ENCODE results near the gene CREB3L2.

The CREB3L2 gene

GRCh38 chr7:137898839-137899721 lies 102.8 kb downstream of the CREB3L2 start:
- DNase-seq (ENCODE audit: low spot score): peak; percentile 92

- no peak for DNase-seq (ENCODE audit: low spot score)
These were observed 106.3 kb downstream of the CREB3L2 start for GRCh38 chr7:137895301-137896221.

GRCh38 chr7:137893143-137893742 lies 108.6 kb downstream of the CREB3L2 start:
- DNase-seq (ENCODE audit: low spot score): no peak

GRCh38 chr7:137891016-137891655 lies 110.8 kb downstream of the CREB3L2 start:
- no peak for DNase-seq (ENCODE audit: low spot score)

- DNase-seq (ENCODE audit: low spot score): no peak
These were observed 111.4 kb downstream of the CREB3L2 start for GRCh38 chr7:137890449-137890921.

- DNase-seq (ENCODE audit: low spot score): no peak
These were observed 113.6 kb downstream of the CREB3L2 start for GRCh38 chr7:137888241-137888640.

- no peak for DNase-seq (ENCODE audit: low spot score)
These were observed 115.1 kb downstream of the CREB3L2 start for GRCh38 chr7:137886746-137887145.

GRCh38 chr7:137886281-137886680 lies 115.6 kb downstream of the CREB3L2 start:
- DNase-seq (ENCODE audit: low spot score): no peak

GRCh38 chr7:137885678-137886077 lies 116.2 kb downstream of the CREB3L2 start:
- DNase-seq (ENCODE audit: low spot score): no peak

GRCh38 chr7:137882806-137883205 lies 119.1 kb downstream of the CREB3L2 start:
- DNase-seq (ENCODE audit: low spot score): no peak

GRCh38 chr7:137882261-137882668 lies 119.6 kb downstream of the CREB3L2 start:
- no peak for DNase-seq (ENCODE audit: low spot score)

GRCh38 chr7:137881607-137882260 lies 120.2 kb downstream of the CREB3L2 start:
- no peak for DNase-seq (ENCODE audit: low spot score)

- DNase-seq (ENCODE audit: low spot score): no peak
These were observed 121.5 kb downstream of the CREB3L2 start for GRCh38 chr7:137880432-137880831.

GRCh38 chr7:137879357-137880158 lies 122.3 kb downstream of the CREB3L2 start:
- DNase-seq (ENCODE audit: low spot score): no peak

- no peak for DNase-seq (ENCODE audit: low spot score)
These were observed 123.4 kb downstream of the CREB3L2 start for GRCh38 chr7:137878333-137878961.

GRCh38 chr7:137877027-137877675 lies 124.7 kb downstream of the CREB3L2 start:
- DNase-seq (ENCODE audit: low spot score): no peak

- no peak for DNase-seq (ENCODE audit: low spot score)
These were observed 126.1 kb downstream of the CREB3L2 start for GRCh38 chr7:137875746-137876145.

GRCh38 chr7:137873979-137874777 lies 127.7 kb downstream of the CREB3L2 start:
- no peak for DNase-seq (ENCODE audit: low spot score)
